ENCODE data around the gene E2F7.

- TF ChIP-seq CTCF (IDR thresholded peaks at IDR 0.05) (no peak), POLR2AphosphoS5 (IDR thresholded peaks at IDR 0.05) (no peak), POLR2A (IDR thresholded peaks at IDR 0.05) (no peak)
Observed at GRCh38 chr12:77054851-77055250, 10.5 kb downstream of the E2F7 start.
